GM23338 (cell line): ENCODE measurements around the gene LMF1. TPM values are rescaled to one million over a fixed set of nuclear protein-coding genes. Genes with fewer than 3 reads are reported as not detected.
A peak's percentile ranks its signal among the peaks of the same experiment; 100 is the strongest.
"Not testable (repeated sequence)": the region's sequence is repeated elsewhere in the genome, so short reads cannot be mapped to it uniquely, and the experiment has no call there.

Experiments
- ATAC-seq: fragments of 200-7000 bp; cut with Tn5 transposase; 3 replicates; pipeline ENCODE4 v1.9.1; 2020
- DNase-seq: peaks from one replicate; pipeline ENCODE4 v3.0.0-alpha.2; 2015; ENCODE audit warnings: low spot score
- H2AFZ ChIP-seq: fragments of 200-600 bp; sonication (generic); 2 replicates; pipeline ENCODE4 v1.8.0; 2016; ENCODE audit warnings: antibody characterized with exemption, mild to moderate bottlenecking, moderate library complexity
- H3F3A ChIP-seq: fragments of 200-600 bp; sonication (generic); replicated peaks from 2 replicates; pipeline ENCODE4 v1.8.0; 2017; ENCODE audit warnings: antibody characterized with exemption, mixed run types, low read depth
- H3K27ac ChIP-seq: fragments of 200-600 bp; sonication (generic); 2 replicates; pipeline ENCODE4 v1.6.1; 2016; ENCODE audit warnings: low read depth
- H3K27me3 ChIP-seq: fragments of 200-600 bp; sonication (generic); 2 replicates; pipeline ENCODE4 v1.8.0; 2016; ENCODE audit warnings: mild to moderate bottlenecking, mixed run types, moderate library complexity; ENCODE audit not compliant: insufficient read depth
- H3K36me3 ChIP-seq: fragments of 200-600 bp; sonication (generic); 2 replicates; pipeline ENCODE4 v1.8.0; 2016; ENCODE audit warnings: mild to moderate bottlenecking; ENCODE audit not compliant: insufficient read depth
- H3K4me1 ChIP-seq: fragments of 200-600 bp; sonication (generic); 2 replicates; pipeline ENCODE4 v1.8.0; 2016; ENCODE audit warnings: mild to moderate bottlenecking, moderate library complexity; ENCODE audit not compliant: insufficient read depth
- H3K4me2 ChIP-seq: fragments of 200-600 bp; sonication (generic); 2 replicates; pipeline ENCODE4 v1.7.1; 2017; ENCODE audit warnings: mixed run types
- H3K4me3 ChIP-seq: fragments of 200-600 bp; sonication (generic); 2 replicates; pipeline ENCODE4 v1.6.1; 2016; ENCODE audit warnings: mixed run types
- H3K79me2 ChIP-seq: fragments of 200-600 bp; sonication (generic); replicated peaks from 2 replicates; pipeline ENCODE4 v1.8.0; 2017; ENCODE audit warnings: mild to moderate bottlenecking; ENCODE audit not compliant: insufficient read depth
- H3K9me2 ChIP-seq: fragments of 200-600 bp; sonication (generic); 2 replicates; pipeline ENCODE4 v1.8.0; 2017; ENCODE audit not compliant: insufficient read depth
- H4K20me1 ChIP-seq: fragments of 200-600 bp; sonication (generic); replicated peaks from 2 replicates; pipeline ENCODE4 v1.8.0; 2017; ENCODE audit warnings: mild to moderate bottlenecking; ENCODE audit not compliant: insufficient read depth
- H3K27ac Mint-ChIP-seq: 2 replicates; pipeline ENCODE4 v1.8.0; 2020; ENCODE audit warnings: inconsistent platforms, mild to moderate bottlenecking, moderate library complexity, mixed read lengths
- H3K27me3 Mint-ChIP-seq: 3 replicates; pipeline ENCODE4 v1.8.0; 2022; ENCODE audit warnings: low read depth, mild to moderate bottlenecking, moderate library complexity, mixed read lengths, inconsistent platforms; ENCODE audit not compliant: insufficient read depth, poor library complexity
- H3K36me3 Mint-ChIP-seq: 3 replicates; pipeline ENCODE4 v1.8.0; 2021; ENCODE audit warnings: low read depth, mild to moderate bottlenecking, inconsistent platforms, moderate library complexity, mixed read lengths
- H3K4me1 Mint-ChIP-seq: 3 replicates; pipeline ENCODE4 v1.8.0; 2020; ENCODE audit warnings: mild to moderate bottlenecking, inconsistent platforms, mixed read lengths
- H3K4me3 Mint-ChIP-seq: 3 replicates; pipeline ENCODE4 v1.8.0; 2021; ENCODE audit warnings: moderate library complexity, mild to moderate bottlenecking, inconsistent platforms, mixed read lengths
- H3K9me3 Mint-ChIP-seq: 3 replicates; pipeline ENCODE4 v1.8.0; 2020; ENCODE audit warnings: moderate library complexity, mild to moderate bottlenecking, inconsistent platforms, mixed read lengths
- CREB1 ChIP-seq: fragments of 250-450 bp; sonication (Bioruptor Pico); IDR thresholded peaks from 2 replicates; pipeline ENCODE4 v1.5.0; 2020; ENCODE audit warnings: low read depth, mild to moderate bottlenecking, moderate library complexity
- CTCF ChIP-seq, 2 experiments: fragments of 200-600 bp in 1 of 2; sonication (generic) in 1 of 2; conservative IDR thresholded peaks; 2 replicates each; pipeline versions ENCODE4 v1.5.1 to v1.6.1; 2016 to 2017; ENCODE audit warnings: antibody characterized with exemption in 2 of 2, low read depth in 2 of 2, mild to moderate bottlenecking in 2 of 2, moderate library complexity in 1 of 2
- ETS1 ChIP-seq: IDR thresholded peaks from 2 replicates; pipeline ENCODE4 v1.6.1; 2016; ENCODE audit warnings: antibody characterized with exemption
- EZH2 ChIP-seq: fragments of 200-600 bp; sonication (generic); IDR thresholded peaks from one replicate; pipeline ENCODE4 v1.8.0; 2017; ENCODE audit warnings: antibody characterized with exemption, mild to moderate bottlenecking, low read depth; ENCODE audit not compliant: unreplicated experiment
- JUNB ChIP-seq: IDR thresholded peaks from one replicate; pipeline ENCODE4 v1.6.1; 2016; ENCODE audit warnings: antibody characterized with exemption; ENCODE audit not compliant: unreplicated experiment
- POLR2AphosphoS5 ChIP-seq: IDR thresholded peaks from 2 replicates; pipeline ENCODE4 v1.6.1; 2016; ENCODE audit warnings: antibody characterized with exemption, low read depth
- REST ChIP-seq: IDR thresholded peaks from one replicate; pipeline ENCODE4 v1.6.1; 2018; ENCODE audit warnings: antibody characterized with exemption; ENCODE audit not compliant: unreplicated experiment
- STAT1 ChIP-seq: IDR thresholded peaks from one replicate; pipeline ENCODE4 v1.6.1; 2016; ENCODE audit warnings: antibody characterized with exemption; ENCODE audit not compliant: unreplicated experiment
- ZNF114 ChIP-seq: fragments of 250-450 bp; sonication (Bioruptor Pico); IDR thresholded peaks from 2 replicates; pipeline ENCODE4 v1.5.0; 2020; ENCODE audit warnings: mild to moderate bottlenecking, moderate library complexity
- ZNF331 ChIP-seq: fragments of 250-450 bp; sonication (Bioruptor Pico); IDR thresholded peaks from 2 replicates; pipeline ENCODE4 v1.5.0; 2020; ENCODE audit warnings: low read depth, mild to moderate bottlenecking, moderate library complexity
- ZNF462 ChIP-seq: fragments of 250-450 bp; sonication (Bioruptor Pico); IDR thresholded peaks from 2 replicates; pipeline ENCODE4 v1.5.0; 2020; ENCODE audit warnings: mild to moderate bottlenecking, moderate library complexity
- polyA plus RNA-seq: library from polyadenylated mRNA; unstranded; fragments of >200 nt; fragmentation: Nextera tagmentation; extraction: Ambion mirVana; gene quantifications from 2 replicates; pipeline ENCODE4 v1.2.1, GENCODE V29; 2016
- total RNA-seq: library from RNA; depleted of rRNA; stranded (reverse); fragments of >200 nt; shearing (Covaris generic); gene quantifications from 2 replicates; pipeline ENCODE4 v1.2.3, GENCODE V29; 2014

Gene LMF1
- total and polyA plus RNA-seq, 2 experiments from 2014 or later: 4.2 to 10.1 TPM

GRCh38 chr16:820748-821147, 150.0 kb downstream of the LMF1 start:
- Mint-ChIP-seq H3K27ac (no peak overlapping the region), H3K36me3 (no peaks in the 10 kb centered on the region), H3K4me3 (no peak overlapping the region), H3K9me3 (no peaks in the 10 kb centered on the region), H3K27me3 (peaks cover 6% of the 10 kb centered on the region), H3K4me1 (no peaks in the 10 kb centered on the region; the same call in 1 of the 3 replicates)
- no peak for TF ChIP-seq CTCF (conservative IDR thresholded peaks at IDR 0.05; ENCODE audit: low read depth in 2 of 2)
- TF ChIP-seq ZNF331 (CRISPR knock-in tag): no peak
- no peak for TF ChIP-seq CREB1
- no peak for TF ChIP-seq STAT1
- TF ChIP-seq ETS1: no peak
- no peak for TF ChIP-seq ZNF462
- TF ChIP-seq REST: no peak
- no peak for TF ChIP-seq EZH2
- no peak for TF ChIP-seq POLR2AphosphoS5
- no peak for TF ChIP-seq ZNF114 (CRISPR knock-in tag)
- no peak for TF ChIP-seq JUNB
- no peak overlapping the region for H3K4me3 ChIP-seq
- no peak for DNase-seq
- 0 out of 2 replicates have a peak overlapping the region, but pooled peaks have one; percentile 24 for H2AFZ ChIP-seq
- H3K4me1 ChIP-seq: no peaks in the 10 kb centered on the region
- no peaks in the 10 kb centered on the region for H3F3A ChIP-seq
- no peak overlapping the region for H3K4me2 ChIP-seq
- no peak overlapping the region for H3K27ac ChIP-seq
- no peaks in the 10 kb centered on the region for H4K20me1 ChIP-seq
- H3K9me2 ChIP-seq: no peaks in the 10 kb centered on the region
- no peaks in the 10 kb centered on the region for H3K36me3 ChIP-seq
- H3K79me2 ChIP-seq: no peaks in the 10 kb centered on the region
- peak; percentile 51 for ATAC-seq
- no peaks in the 10 kb centered on the region for H3K27me3 ChIP-seq

GRCh38 chr16:820044-820408, 150.8 kb downstream of the LMF1 start:
- not testable (repeated sequence) for H3K9me2 ChIP-seq, DNase-seq, H3K27me3 ChIP-seq, H3K4me1 ChIP-seq, H2AFZ ChIP-seq, H3K36me3 Mint-ChIP-seq, H3K27ac ChIP-seq, H3K27me3 Mint-ChIP-seq, H3K4me3 ChIP-seq, H3K27ac Mint-ChIP-seq, H3K36me3 ChIP-seq, H3K9me3 Mint-ChIP-seq, H4K20me1 ChIP-seq, ATAC-seq, H3K4me2 ChIP-seq, H3F3A ChIP-seq, H3K79me2 ChIP-seq, H3K4me1 Mint-ChIP-seq, H3K4me3 Mint-ChIP-seq
